GM12878 (cell line): ENCODE data around the gene TXNDC12. TPM values are rescaled to one million over a fixed set of nuclear protein-coding genes. Genes with fewer than 3 reads are reported as not detected.

Experiments used
- ATAC-seq: fragments of 200-7000 bp; cut with Tn5 transposase; 3 replicates; pipeline ENCODE4 v1.9.1; 2020; ENCODE audit warnings: mild to moderate bottlenecking, moderate library complexity
- BruUV-seq: library from RNA; stranded (reverse); fragments of 400-500 nt; replicated peaks from 2 replicates; lab custom pipeline; 2021; lab: Mats Ljungman, UMichigan
- CTCF ChIA-PET: fragments of 300-600 bp; sonication (Branson Sonifier 250); formaldehyde crosslinking; extraction: SDS; loops from one replicate; lab custom pipeline; 2021; ENCODE audit warnings: inconsistent platforms; lab: Yijun Ruan, JAX
- POLR2A ChIA-PET: fragments of 350-600 bp; formaldehyde crosslinking; extraction: SDS; loops from one replicate; lab custom pipeline; 2021; ENCODE audit warnings: inconsistent platforms; lab: Charles Lee
- RAD21 ChIA-PET: fragments of 300-600 bp; sonication (Branson Sonifier 250); formaldehyde crosslinking; loops from one replicate; lab custom pipeline; 2023; ENCODE audit warnings: antibody characterized with exemption; ENCODE audit not compliant: unreplicated experiment; lab: Charles Lee
- SMC1A ChIA-PET: fragments of 300-600 bp; sonication (Branson Sonifier 250); formaldehyde crosslinking; loops from one replicate; lab custom pipeline; 2023; ENCODE audit not compliant: unreplicated experiment, uncharacterized antibody; lab: Charles Lee
- DNase-seq: peaks from one replicate; pipeline ENCODE4 v3.0.0-alpha.2; 2011; ENCODE audit warnings: low read depth, low spot score
- FAIRE-seq: peaks from 3 replicates; lab custom pipeline; 2011; peaks lifted over from hg19 to GRCh38; lab: Jason Lieb, UNC
- H2AFZ ChIP-seq: 2 replicates; pipeline ENCODE4 v1.6.0; 2011; ENCODE audit warnings: low read depth, low read length, control low read depth; ENCODE audit not compliant: control insufficient read depth
- H3K27ac ChIP-seq: 2 replicates; pipeline ENCODE4 v1.5.1; 2011; ENCODE audit warnings: control low read depth; ENCODE audit not compliant: control insufficient read depth, insufficient read depth
- H3K27me3 ChIP-seq, 2 experiments: replicated peaks in 1 of 2; 2 replicates each; pipeline versions ENCODE4 v1.6.0 to v1.6.1; 2011; ENCODE audit warnings: low read length in 1 of 2; ENCODE audit not compliant: control insufficient read depth in 2 of 2, insufficient read depth in 2 of 2
- H3K36me3 ChIP-seq, 2 experiments: 2 replicates each; pipeline ENCODE4 v1.5.1; 2011; ENCODE audit warnings: low read length in 1 of 2; ENCODE audit not compliant: control insufficient read depth in 2 of 2, insufficient read depth in 2 of 2
- H3K4me1 ChIP-seq: 2 replicates; pipeline ENCODE4 v1.6.1; 2011; ENCODE audit warnings: mild to moderate bottlenecking, low read length, moderate library complexity, mixed read lengths; ENCODE audit not compliant: control insufficient read depth, insufficient read depth
- H3K4me2 ChIP-seq: 2 replicates; pipeline ENCODE4 v1.6.0; 2011; ENCODE audit warnings: control low read depth; ENCODE audit not compliant: control insufficient read depth, insufficient read depth
- H3K4me3 ChIP-seq: fragments of 200-600 bp; sonication (generic); 2 replicates; pipeline ENCODE4 v1.5.1; 2016
- H3K79me2 ChIP-seq: 2 replicates; pipeline ENCODE4 v1.6.0; 2011; ENCODE audit warnings: low read length; ENCODE audit not compliant: control insufficient read depth, insufficient read depth
- H3K9ac ChIP-seq: 2 replicates; pipeline ENCODE4 v1.8.0; 2011; ENCODE audit warnings: low read length, control low read depth, mixed read lengths; ENCODE audit not compliant: control insufficient read depth, insufficient read depth
- H3K9me3 ChIP-seq: replicated peaks from 3 replicates; pipeline ENCODE4 v1.5.1; 2011; ENCODE audit warnings: mild to moderate bottlenecking, low read length; ENCODE audit not compliant: control insufficient read depth, insufficient read depth
- H4K20me1 ChIP-seq: 2 replicates; pipeline ENCODE4 v1.6.0; 2011; ENCODE audit not compliant: control insufficient read depth, insufficient read depth
- BCL11A ChIP-seq: IDR thresholded peaks from 2 replicates; pipeline ENCODE4 v1.6.1; 2011; ENCODE audit warnings: low read depth, low read length
- DPF2 ChIP-seq: fragments of 450-650 bp; IDR thresholded peaks from 2 replicates; pipeline ENCODE4 v1.6.1; 2017; ENCODE audit warnings: mild to moderate bottlenecking
- NR2F1 ChIP-seq: fragments of 450-650 bp; conservative IDR thresholded peaks from 2 replicates; pipeline ENCODE4 v1.6.1; 2017; ENCODE audit warnings: mild to moderate bottlenecking
- SMAD1 ChIP-seq: fragments of 450-650 bp; IDR thresholded peaks from 2 replicates; pipeline ENCODE4 v1.6.1; 2018; ENCODE audit warnings: mild to moderate bottlenecking, low read depth; ENCODE audit not compliant: partially characterized antibody
- STAT3 ChIP-seq: IDR thresholded peaks from 2 replicates; pipeline ENCODE4 v1.6.1; 2011; ENCODE audit warnings: low read depth, low read length, improper control_type of control experiment
- WGBS: methylation state at CpG from one replicate; pipeline ENCODE4 v1.1.6; 2016; ENCODE audit warnings: low lambda C conversion rate; ENCODE audit not compliant: insufficient replicate concordance, insufficient coverage; ENCODE audit errors: missing lambda C conversion rate; 5-methylcytosine and 5-hydroxymethylcytosine counted together
- in situ Hi-C: fragments of 300-500 bp; cut with MboI; formaldehyde crosslinking; loops from 9 replicates; pipeline ENCODE4 v1.14.3; 2018; ENCODE audit warnings: mixed read lengths
- intact Hi-C: fragments of 100-400 bp; cut with micrococcal nuclease; formaldehyde crosslinking; loops from one replicate; pipeline ENCODE4 v1.14.2; 2022; ENCODE audit not compliant: unreplicated experiment
- polyA plus RNA-seq, 11 experiments: library from polyadenylated mRNA; depleted of rRNA in 4 of 11; unstranded in 6 of 11; stranded (reverse) in 5 of 11; fragments of >200 nt; fragmentation: Nextera tagmentation in 4 of 11; fragmentation: Illumina TruSeq in 1 of 11; extraction: Ambion mirVana in 4 of 11; extraction: Trizol in 1 of 11; gene quantifications; 1 replicate in 1 of 11; 2 replicates in 10 of 11; pipeline versions ENCODE4 v1.2.1 to v1.2.3, GENCODE V29; 2011 to 2016; ENCODE audit warnings: inconsistent platforms in 2 of 11, missing spikeins in 2 of 11, low read depth in 1 of 11
- total RNA-seq, 4 experiments: library from RNA; depleted of rRNA in 3 of 4; stranded (reverse); fragments of >200 nt in 3 of 4; fragmentation: Illumina TruSeq in 1 of 4; extraction: Trizol in 1 of 4; gene quantifications; 2 replicates each; pipeline versions ENCODE4 v1.2.1 to v1.2.3, GENCODE V29; 2013 to 2021
- TF ChIP-seq, protein P1 (sequence below): IDR thresholded peaks from 2 replicates; pipeline ENCODE4 v1.6.1; 2012; ENCODE audit warnings: improper control_type of control experiment, low read depth, low read length; ENCODE audit not compliant: insufficient replicate concordance

TXNDC12 gene
- total and polyA plus RNA-seq, 10 of the 15 experiments (the other 5 are each of a cell fraction or from before 2014, with no cell fraction given), result 6.7 to 41.7 (median 17.7) TPM

- no peak overlapping the region for H2AFZ ChIP-seq
- peak overlapping the region; percentile 87; the same call in 1 of the 2 replicates for H3K9ac ChIP-seq
- H3K4me3 ChIP-seq, result peak overlapping the region; percentile 79
- no peaks in the 10 kb centered on the region for H4K20me1 ChIP-seq
- H3K36me3 ChIP-seq, result peaks cover 0 to 7% of the 10 kb centered on the region in 2 experiments; a peak in 2 of 4 replicates
- ChIA-PET CTCF (interaction anchor here (0.7 kb wide), 1 partner anchor 216 kb away, joined by 3 read pairs; no protein-coding TSS in a partner anchor), SMC1A (interaction anchor here (0.7 to 4.1 kb wide), 4 partner anchors 9 to 26 kb away, joined by 3 to 18 read pairs (median 7); no protein-coding TSS in a partner anchor), RAD21 (interaction anchor here (1.2 kb wide), 1 partner anchor 25 kb away, joined by 3 read pairs; no protein-coding TSS in a partner anchor), POLR2A (interaction anchor here (1.1 to 4.0 kb wide), 2 partner anchors 22 to 26 kb away, joined by 3 to 37 read pairs; partner anchors contain the start of gene KTI12)
- intact Hi-C loops, result no loop called here
- no peaks in the 10 kb centered on the region for H3K27me3 ChIP-seq
- FAIRE-seq (no peak), DNase-seq (no peak), ATAC-seq (no peak)
- in situ Hi-C loops, result no loop called here
- H3K4me1 ChIP-seq, result peaks cover 4% of the 10 kb centered on the region; the same call in 1 of the 2 replicates
- no peak overlapping the region for H3K27ac ChIP-seq
- no TSS peak for BruUV-seq
- H3K4me2 ChIP-seq, result peak overlapping the region; percentile 90
- WGBS, result 58% methylated on average over 1 of the region's 1 CpG
- peaks cover 67% of the 10 kb centered on the region for H3K79me2 ChIP-seq
- H3K9me3 ChIP-seq, result no peaks in the 10 kb centered on the region
- TF ChIP-seq SMAD1 (no peak), DPF2 (no peak), BCL11A (no peak), NR2F1 (no peak), STAT3 (no peak)
- TF ChIP-seq, protein P1, sequence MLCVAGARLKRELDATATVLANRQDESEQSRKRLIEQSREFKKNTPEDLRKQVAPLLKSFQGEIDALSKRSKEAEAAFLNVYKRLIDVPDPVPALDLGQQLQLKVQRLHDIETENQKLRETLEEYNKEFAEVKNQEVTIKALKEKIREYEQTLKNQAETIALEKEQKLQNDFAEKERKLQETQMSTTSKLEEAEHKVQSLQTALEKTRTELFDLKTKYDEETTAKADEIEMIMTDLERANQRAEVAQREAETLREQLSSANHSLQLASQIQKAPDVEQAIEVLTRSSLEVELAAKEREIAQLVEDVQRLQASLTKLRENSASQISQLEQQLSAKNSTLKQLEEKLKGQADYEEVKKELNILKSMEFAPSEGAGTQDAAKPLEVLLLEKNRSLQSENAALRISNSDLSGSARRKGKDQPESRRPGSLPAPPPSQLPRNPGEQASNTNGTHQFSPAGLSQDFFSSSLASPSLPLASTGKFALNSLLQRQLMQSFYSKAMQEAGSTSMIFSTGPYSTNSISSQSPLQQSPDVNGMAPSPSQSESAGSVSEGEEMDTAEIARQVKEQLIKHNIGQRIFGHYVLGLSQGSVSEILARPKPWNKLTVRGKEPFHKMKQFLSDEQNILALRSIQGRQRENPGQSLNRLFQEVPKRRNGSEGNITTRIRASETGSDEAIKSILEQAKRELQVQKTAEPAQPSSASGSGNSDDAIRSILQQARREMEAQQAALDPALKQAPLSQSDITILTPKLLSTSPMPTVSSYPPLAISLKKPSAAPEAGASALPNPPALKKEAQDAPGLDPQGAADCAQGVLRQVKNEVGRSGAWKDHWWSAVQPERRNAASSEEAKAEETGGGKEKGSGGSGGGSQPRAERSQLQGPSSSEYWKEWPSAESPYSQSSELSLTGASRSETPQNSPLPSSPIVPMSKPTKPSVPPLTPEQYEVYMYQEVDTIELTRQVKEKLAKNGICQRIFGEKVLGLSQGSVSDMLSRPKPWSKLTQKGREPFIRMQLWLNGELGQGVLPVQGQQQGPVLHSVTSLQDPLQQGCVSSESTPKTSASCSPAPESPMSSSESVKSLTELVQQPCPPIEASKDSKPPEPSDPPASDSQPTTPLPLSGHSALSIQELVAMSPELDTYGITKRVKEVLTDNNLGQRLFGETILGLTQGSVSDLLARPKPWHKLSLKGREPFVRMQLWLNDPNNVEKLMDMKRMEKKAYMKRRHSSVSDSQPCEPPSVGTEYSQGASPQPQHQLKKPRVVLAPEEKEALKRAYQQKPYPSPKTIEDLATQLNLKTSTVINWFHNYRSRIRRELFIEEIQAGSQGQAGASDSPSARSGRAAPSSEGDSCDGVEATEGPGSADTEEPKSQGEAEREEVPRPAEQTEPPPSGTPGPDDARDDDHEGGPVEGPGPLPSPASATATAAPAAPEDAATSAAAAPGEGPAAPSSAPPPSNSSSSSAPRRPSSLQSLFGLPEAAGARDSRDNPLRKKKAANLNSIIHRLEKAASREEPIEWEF, result no peak
Observed at GRCh38 chr1:52057876-52058415, 3.0 kb upstream of the TXNDC12 start.
